ENCODE measurements around the gene KRT2.

The KRT2 gene

GRCh38 chr12:52615912-52616311 lies 36.1 kb downstream of the KRT2 start:
- DNase-seq (ENCODE audit: low read depth in 2 of 2) = no peak

- DNase-seq (ENCODE audit: low read depth in 2 of 2) = no peak
Measured at GRCh38 chr12:52615208-52615868, 36.7 kb downstream of the KRT2 start.

GRCh38 chr12:52614381-52615207 lies 37.4 kb downstream of the KRT2 start:
- DNase-seq (ENCODE audit: low read depth in 2 of 2) = no peak

- no peak for DNase-seq (ENCODE audit: low read depth in 2 of 2)
Measured at GRCh38 chr12:52613384-52614030, 38.5 kb downstream of the KRT2 start.

GRCh38 chr12:52612431-52613383 lies 39.3 kb downstream of the KRT2 start:
- DNase-seq (ENCODE audit: low read depth in 2 of 2) = no peak

GRCh38 chr12:52611080-52611468 lies 40.9 kb downstream of the KRT2 start:
- no peak for DNase-seq (ENCODE audit: low read depth in 2 of 2)

GRCh38 chr12:52608826-52609630 lies 43.0 kb downstream of the KRT2 start:
- DNase-seq (ENCODE audit: low read depth in 2 of 2) = no peak

GRCh38 chr12:52608161-52608560 lies 43.9 kb downstream of the KRT2 start:
- no peak for DNase-seq (ENCODE audit: low read depth in 2 of 2)

GRCh38 chr12:52607314-52607713 lies 44.7 kb downstream of the KRT2 start:
- no peak for DNase-seq (ENCODE audit: low read depth in 2 of 2)

GRCh38 chr12:52606581-52607218 lies 45.3 kb downstream of the KRT2 start:
- no peak for DNase-seq (ENCODE audit: low read depth in 2 of 2)

GRCh38 chr12:52606096-52606495 lies 45.9 kb downstream of the KRT2 start:
- no peak for DNase-seq (ENCODE audit: low read depth in 2 of 2)

GRCh38 chr12:52605542-52605941 lies 46.5 kb downstream of the KRT2 start:
- DNase-seq (ENCODE audit: low read depth in 2 of 2) = no peak

GRCh38 chr12:52604859-52605258 lies 47.2 kb downstream of the KRT2 start:
- DNase-seq (ENCODE audit: low read depth in 2 of 2) = no peak

- DNase-seq (ENCODE audit: low read depth in 2 of 2) = no peak
Measured at GRCh38 chr12:52603314-52603713, 48.7 kb downstream of the KRT2 start.

GRCh38 chr12:52602552-52602951 lies 49.5 kb downstream of the KRT2 start:
- DNase-seq (ENCODE audit: low read depth in 2 of 2) = no peak

- no peak for DNase-seq (ENCODE audit: low read depth in 2 of 2)
Measured at GRCh38 chr12:52601671-52602070, 50.3 kb downstream of the KRT2 start.

- no peak for DNase-seq (ENCODE audit: low read depth in 2 of 2)
Measured at GRCh38 chr12:52600941-52601481, 51.0 kb downstream of the KRT2 start, which contains the start of gene KRT72. TSS of gene KRT72 (minus strand) at chr12:52601463. CDS start at chr12:52601452, 11 bp downstream.

GRCh38 chr12:52600475-52600874 lies 51.5 kb downstream of the KRT2 start:
- DNase-seq (ENCODE audit: low read depth in 2 of 2) = no peak

- no peak for DNase-seq (ENCODE audit: low read depth in 2 of 2)
Measured at GRCh38 chr12:52600071-52600470, 51.9 kb downstream of the KRT2 start.

- no peak for DNase-seq (ENCODE audit: low read depth in 2 of 2)
Measured at GRCh38 chr12:52598966-52599365, 53.0 kb downstream of the KRT2 start.

All from stimulated activated CD4-positive, alpha-beta T cell treated with anti-CD3 and anti-CD28 coated beads, Interleukin-1b, Interleukin-23, amount 100 ng/mL, for 1 hour (primary cell).